H1 (cell line): ENCODE results near the gene GLT8D2. TPM values are rescaled to one million over a fixed set of nuclear protein-coding genes. Genes with fewer than 3 reads are reported as not detected.

Experiments
- CTCF ChIA-PET: fragments of 300-600 bp; sonication (Branson Sonifier 250); formaldehyde crosslinking; loops from one replicate; lab custom pipeline; 2021; ENCODE audit not compliant: partially characterized antibody; lab: Charles Lee
- POLR2A ChIA-PET: fragments of 300-600 bp; sonication (Branson Sonifier 250); formaldehyde crosslinking; loops from one replicate; lab custom pipeline; 2021; ENCODE audit warnings: inconsistent platforms; ENCODE audit not compliant: partially characterized antibody; lab: Charles Lee
- DNase-seq, 2 experiments: peaks; one replicate each; pipeline versions ENCODE4 v3.0.0 to v3.0.0-alpha.2; 2010 to 2022; ENCODE audit warnings: low spot score in 2 of 2, low read depth in 1 of 2, mixed read lengths in 1 of 2
- FAIRE-seq: peaks from 2 replicates; lab custom pipeline; 2011; peaks lifted over from hg19 to GRCh38; lab: Jason Lieb, UNC
- H2AFZ ChIP-seq: 2 replicates; pipeline ENCODE4 v1.8.1; 2012; ENCODE audit warnings: low read length, inconsistent platforms
- H2AK5ac ChIP-seq: 2 replicates; pipeline ENCODE4 v1.6.1; 2013; ENCODE audit warnings: low read depth, low read length
- H2BK120ac ChIP-seq: replicated peaks from 2 replicates; pipeline ENCODE3; 2013; ENCODE audit warnings: low read depth, low read length, inconsistent platforms
- H2BK12ac ChIP-seq: 2 replicates; pipeline ENCODE4 v1.6.1; 2013; ENCODE audit warnings: low read depth, low read length
- H2BK15ac ChIP-seq: 2 replicates; pipeline ENCODE4 v1.6.1; 2013; ENCODE audit warnings: low read length
- H2BK20ac ChIP-seq: 2 replicates; pipeline ENCODE4 v1.6.1; 2013; ENCODE audit warnings: low read length
- H2BK5ac ChIP-seq: 2 replicates; pipeline ENCODE4 v1.6.1; 2013; ENCODE audit warnings: low read depth, low read length
- H3K14ac ChIP-seq: 2 replicates; pipeline ENCODE4 v1.6.1; 2013; ENCODE audit warnings: inconsistent platforms; ENCODE audit not compliant: insufficient read length
- H3K18ac ChIP-seq: 2 replicates; pipeline ENCODE4 v1.6.1; 2013; ENCODE audit warnings: low read length; ENCODE audit errors: extremely low read depth
- H3K23ac ChIP-seq: 2 replicates; pipeline ENCODE4 v1.6.1; 2013; ENCODE audit warnings: inconsistent platforms; ENCODE audit not compliant: insufficient read length
- H3K23me2 ChIP-seq: 2 replicates; pipeline ENCODE4 v1.6.1; 2013; ENCODE audit warnings: low read depth, low read length
- H3K27ac ChIP-seq: 2 replicates; pipeline ENCODE4 v1.6.1; 2011; ENCODE audit warnings: low read depth, low read length, inconsistent platforms
- H3K27me3 ChIP-seq, 4 experiments: replicated peaks in 1 of 4; 1 replicate in 1 of 4; 2 replicates in 3 of 4; pipeline versions ENCODE4 v1.6.1 to v1.8.1; 2011 to 2013; ENCODE audit warnings: low read length in 3 of 4, mild to moderate bottlenecking in 3 of 4, inconsistent platforms in 2 of 4, mixed read lengths in 2 of 4, moderate library complexity in 1 of 4; ENCODE audit not compliant: control insufficient read depth in 3 of 4, insufficient read depth in 3 of 4; ENCODE audit errors: extremely low read depth in 1 of 4
- H3K36me3 ChIP-seq, 4 experiments: 2 replicates each; pipeline versions ENCODE4 v1.6.1 to v1.8.1; 2011 to 2013; ENCODE audit warnings: mild to moderate bottlenecking in 4 of 4, low read length in 3 of 4, moderate library complexity in 2 of 4, control low read depth in 1 of 4, inconsistent platforms in 1 of 4; ENCODE audit not compliant: insufficient read depth in 4 of 4, control insufficient read depth in 2 of 4
- H3K4ac ChIP-seq: replicated peaks from 2 replicates; pipeline ENCODE3; 2013; ENCODE audit warnings: low read length, low read depth, mixed read lengths, inconsistent platforms; ENCODE audit not compliant: insufficient read length
- H3K4me1 ChIP-seq, 4 experiments: replicated peaks in 1 of 4; 1 replicate in 1 of 4; 2 replicates in 3 of 4; pipeline versions ENCODE4 v1.6.1 to v1.8.1; 2011 to 2013; ENCODE audit warnings: low read length in 3 of 4, inconsistent platforms in 2 of 4, mixed read lengths in 1 of 4; ENCODE audit not compliant: insufficient read depth in 4 of 4, control insufficient read depth in 3 of 4
- H3K4me2 ChIP-seq, 2 experiments: 2 replicates each; pipeline versions ENCODE4 v1.6.1 to v1.8.1; 2011 to 2013; ENCODE audit warnings: low read depth in 2 of 2, low read length in 2 of 2, control low read depth in 1 of 2, inconsistent platforms in 1 of 2, mild to moderate bottlenecking in 1 of 2; ENCODE audit not compliant: insufficient read depth in 1 of 2
- H3K4me3 ChIP-seq, 4 experiments: fragments of 200-600, 300-600 bp in 1 of 4; sonication (generic), shearing (Covaris generic), sonication (Bioruptor Twin) in 1 of 4; 2 replicates each; pipeline versions ENCODE4 v1.5.1 to v1.8.1; 2011 to 2016; ENCODE audit warnings: low read length in 4 of 4, low read depth in 3 of 4, control low read depth in 2 of 4, inconsistent platforms in 2 of 4, mild to moderate bottlenecking in 2 of 4, mixed read lengths in 1 of 4, moderate library complexity in 1 of 4; ENCODE audit not compliant: insufficient read depth in 2 of 4; ENCODE audit errors: extremely low read depth in 1 of 4
- H3K56ac ChIP-seq: replicated peaks from 2 replicates; pipeline ENCODE3; 2013; ENCODE audit warnings: low read depth, mild to moderate bottlenecking, mixed read lengths, low read length, inconsistent platforms; ENCODE audit not compliant: insufficient read length
- H3K79me1 ChIP-seq: 2 replicates; pipeline ENCODE4 v1.6.1; 2013; ENCODE audit warnings: low read depth, low read length, control low read depth
- H3K79me2 ChIP-seq, 2 experiments: 2 replicates each; pipeline versions ENCODE4 v1.6.1 to v1.8.1; 2012 to 2013; ENCODE audit warnings: low read length in 2 of 2, mild to moderate bottlenecking in 2 of 2, inconsistent platforms in 1 of 2; ENCODE audit not compliant: insufficient read depth in 2 of 2, control insufficient read depth in 1 of 2
- H3K9ac ChIP-seq, 4 experiments: replicated peaks in 1 of 4; 1 replicate in 1 of 4; 2 replicates in 3 of 4; pipeline versions ENCODE4 v1.6.1 to v1.8.1; 2011 to 2013; ENCODE audit warnings: low read depth in 3 of 4, low read length in 3 of 4, control low read depth in 2 of 4, mild to moderate bottlenecking in 2 of 4, moderate library complexity in 2 of 4, inconsistent platforms in 1 of 4; ENCODE audit errors: extremely low read depth in 1 of 4
- H3K9me3 ChIP-seq, 2 experiments: 2 replicates each; pipeline versions ENCODE4 v1.6.1 to v1.8.1; 2012 to 2013; ENCODE audit warnings: mild to moderate bottlenecking in 2 of 2, moderate library complexity in 2 of 2, control low read depth in 1 of 2, inconsistent platforms in 1 of 2, low read depth in 1 of 2, low read length in 1 of 2, mixed read lengths in 1 of 2; ENCODE audit not compliant: insufficient read depth in 2 of 2
- H4K20me1 ChIP-seq, 2 experiments: replicated peaks in 1 of 2; 2 replicates each; pipeline versions ENCODE3 to v1.8.1; 2011 to 2013; ENCODE audit warnings: inconsistent platforms in 2 of 2, low read length in 2 of 2, mild to moderate bottlenecking in 1 of 2; ENCODE audit not compliant: insufficient read depth in 2 of 2, control insufficient read depth in 1 of 2
- H4K5ac ChIP-seq: 2 replicates; pipeline ENCODE4 v1.6.1; 2013; ENCODE audit warnings: low read length, low read depth, mixed read lengths, inconsistent platforms; ENCODE audit not compliant: insufficient read length
- H4K8ac ChIP-seq: 2 replicates; pipeline ENCODE4 v1.8.0; 2013; ENCODE audit warnings: mild to moderate bottlenecking, moderate library complexity, low read length, inconsistent platforms; ENCODE audit not compliant: insufficient read depth; ENCODE audit errors: extremely low read depth
- H4K91ac ChIP-seq: replicated peaks from 2 replicates; pipeline ENCODE3; 2013; ENCODE audit warnings: low read length, mixed read lengths, inconsistent platforms; ENCODE audit not compliant: insufficient read length
- HDAC2 ChIP-seq, 2 experiments: fragments of 300-600 bp in 1 of 2; sonication (generic) in 1 of 2; IDR thresholded peaks; 2 replicates each; pipeline ENCODE4 v1.6.1; 2011 to 2012; ENCODE audit warnings: low read depth in 2 of 2, low read length in 2 of 2, mild to moderate bottlenecking in 2 of 2, moderate library complexity in 2 of 2, borderline replicate concordance in 1 of 2, inconsistent platforms in 1 of 2
- TBP ChIP-seq: IDR thresholded peaks from 2 replicates; pipeline ENCODE4 v1.6.1; 2011; ENCODE audit warnings: low read depth, low read length, improper control_type of control experiment
- WGBS, 2 experiments: shearing (Covaris generic) in 1 of 2; methylation state at CpG; one replicate each; pipeline versions ENCODE4 v1.1.6 to v1.1.7; 2013 to 2015; ENCODE audit warnings: low lambda C conversion rate in 2 of 2, mixed read lengths in 2 of 2, inconsistent platforms in 1 of 2, low coverage in 1 of 2, missing lambda C conversion rate in 1 of 2; ENCODE audit not compliant: insufficient replicate concordance in 2 of 2, insufficient coverage in 1 of 2, insufficient read length in 1 of 2; ENCODE audit errors: extremely low coverage in 1 of 2, missing lambda C conversion rate in 1 of 2; 5-methylcytosine and 5-hydroxymethylcytosine counted together
- polyA plus RNA-seq, 7 experiments: library from polyadenylated mRNA; depleted of rRNA in 3 of 7; stranded (reverse) in 5 of 7; unstranded in 2 of 7; fragments of >200 nt in 5 of 7; fragments of 200-250 nt in 2 of 7; gene quantifications; 1 replicate in 5 of 7; 2 replicates in 1 of 7; 4 replicates in 1 of 7; pipeline versions ENCODE4 v1.2.1 to v1.2.3, GENCODE V29; 2011 to 2013; ENCODE audit warnings: missing spikeins in 2 of 7, mixed read lengths in 2 of 7
- total RNA-seq: library from RNA; stranded (reverse); fragmentation: NEBNext Ultra II Directional; extraction: Animal tissue kit (Norgen Biotek cat#: 25700); gene quantifications from 2 replicates; pipeline ENCODE4 v1.2.1, GENCODE V29; 2021

The GLT8D2 gene
- total and polyA plus RNA-seq, 2 of the 8 experiments (the other 6 are each of a cell fraction or from before 2014, with no cell fraction given) = 6.8 to 9.8 TPM

- no peak overlapping the region for H3K9ac ChIP-seq
- H3K18ac ChIP-seq = no peak overlapping the region
- H3K9me3 ChIP-seq = no peaks in the 10 kb centered on the region
- no peaks in the 10 kb centered on the region for H4K20me1 ChIP-seq
- no peak overlapping the region for H2AK5ac ChIP-seq
- no peak for DNase-seq
- no peak overlapping the region for H3K4ac ChIP-seq
- H3K4me3 ChIP-seq = no peak overlapping the region
- no peak overlapping the region for H4K91ac ChIP-seq
- no peak overlapping the region for H4K8ac ChIP-seq
- H4K5ac ChIP-seq = no peak overlapping the region
- H3K4me1 ChIP-seq = peaks cover under 1 to 4% (median 3%) of the 10 kb centered on the region in 4 experiments; a peak in 5 of 7 replicates
- TF ChIP-seq HDAC2 (IDR thresholded peaks at IDR 0.05; ENCODE audit: borderline replicate concordance in 1 of 2, low read depth in 2 of 2, low read length in 2 of 2) = no peak
- TF ChIP-seq TBP = no peak
- H2BK5ac ChIP-seq = no peak overlapping the region
- peaks cover 0 to 5% (median 0%) of the 10 kb centered on the region in 4 experiments; a peak in 3 of 7 replicates for H3K27me3 ChIP-seq
- no peak overlapping the region for H3K14ac ChIP-seq
- FAIRE-seq = no peak
- H3K27ac ChIP-seq = no peak overlapping the region
- POLR2A ChIA-PET = no interaction called here
- no peak overlapping the region for H3K4me2 ChIP-seq
- H3K56ac ChIP-seq = no peak overlapping the region
- H3K79me1 ChIP-seq = no peaks in the 10 kb centered on the region
- no peak overlapping the region for H2BK12ac ChIP-seq
- no peak overlapping the region for H3K23ac ChIP-seq
- H2BK20ac ChIP-seq = no peak overlapping the region
- H2BK15ac ChIP-seq = no peak overlapping the region
- H3K36me3 ChIP-seq = no peaks in the 10 kb centered on the region
- no peaks in the 10 kb centered on the region for H3K79me2 ChIP-seq
- WGBS, 2 experiments = 73% methylated on average over 2 of the region's 2 CpGs; no CpG with 5 or more reads in 1 of the 2 experiments
- CTCF ChIA-PET = interaction anchor here (0.6 to 2.7 kb wide), 4 partner anchors 9 to 185 kb away, joined by 3 to 13 read pairs (median 3); no protein-coding TSS in a partner anchor
- H3K23me2 ChIP-seq = peaks cover 5% of the 10 kb centered on the region; the same call in 1 of the 2 replicates
- H2BK120ac ChIP-seq = no peak overlapping the region
- H2AFZ ChIP-seq = no peak overlapping the region
These were observed 10.8 kb upstream of the GLT8D2 start for GRCh38 chr12:104060791-104061190.
